DND-41 (cell line): ENCODE measurements around the gene TMEM242.

ENCODE experiments used
- ATAC-seq: fragments of 200-7000 bp; cut with Tn5 transposase; 3 replicates; pipeline ENCODE4 v1.9.1; 2021; ENCODE audit warnings: low read depth; ENCODE audit not compliant: insufficient read depth
- DNase-seq: peaks from one replicate; pipeline ENCODE4 v3.0.0-alpha.2; 2020
- H2AFZ ChIP-seq: 2 replicates; pipeline ENCODE4 v1.6.0; 2012; ENCODE audit warnings: low read depth, low read length
- H3K27ac ChIP-seq: 2 replicates; pipeline ENCODE4 v1.5.1; 2012; ENCODE audit warnings: low read length, inconsistent platforms
- H3K27me3 ChIP-seq: fragments of 200-600 bp; sonication (generic); 2 replicates; pipeline ENCODE4 v1.6.0; 2012; ENCODE audit warnings: low read length, mild to moderate bottlenecking, inconsistent platforms; ENCODE audit not compliant: insufficient read depth, poor library complexity
- H3K36me3 ChIP-seq: 2 replicates; pipeline ENCODE4 v1.5.1; 2012; ENCODE audit warnings: low read length, inconsistent platforms; ENCODE audit not compliant: insufficient read depth
- H3K4me1 ChIP-seq: 2 replicates; pipeline ENCODE4 v1.5.1; 2012; ENCODE audit warnings: mild to moderate bottlenecking, low read length; ENCODE audit not compliant: insufficient read depth
- H3K4me2 ChIP-seq: 2 replicates; pipeline ENCODE4 v1.6.0; 2012; ENCODE audit warnings: mild to moderate bottlenecking, moderate library complexity, low read length, inconsistent platforms; ENCODE audit not compliant: insufficient read depth
- H3K4me3 ChIP-seq, 2 experiments: fragments of 200-600 bp in 1 of 2; shearing (Covaris generic) in 1 of 2; 2 replicates each; pipeline ENCODE4 v1.5.1; 2012 to 2016; ENCODE audit warnings: inconsistent platforms in 2 of 2, low read length in 2 of 2, mild to moderate bottlenecking in 2 of 2, low read depth in 1 of 2, moderate library complexity in 1 of 2
- H3K79me2 ChIP-seq: 2 replicates; pipeline ENCODE4 v1.6.0; 2012; ENCODE audit warnings: low read length, inconsistent platforms; ENCODE audit not compliant: insufficient read depth
- H3K9ac ChIP-seq: 2 replicates; pipeline ENCODE4 v1.6.0; 2012; ENCODE audit warnings: low read depth, mild to moderate bottlenecking, inconsistent platforms, low read length, moderate library complexity
- H3K9me3 ChIP-seq: 2 replicates; pipeline ENCODE4 v1.5.1; 2012; ENCODE audit warnings: low read length, moderate library complexity, mild to moderate bottlenecking, inconsistent platforms; ENCODE audit not compliant: insufficient read depth, severe bottlenecking
- H4K20me1 ChIP-seq: 2 replicates; pipeline ENCODE4 v1.6.0; 2012; ENCODE audit warnings: low read length; ENCODE audit not compliant: insufficient read depth
- CTCF ChIP-seq: IDR thresholded peaks from 2 replicates; pipeline ENCODE4 v1.5.1; 2012; ENCODE audit warnings: borderline replicate concordance, low read length, moderate library complexity, mild to moderate bottlenecking; ENCODE audit not compliant: poor library complexity, severe bottlenecking; ENCODE audit errors: extremely low read depth
- EZH2 ChIP-seq: IDR thresholded peaks from 3 replicates; pipeline ENCODE4 v1.6.1; 2012; ENCODE audit warnings: borderline replicate concordance, low read depth, mild to moderate bottlenecking, moderate library complexity, low read length, inconsistent platforms; ENCODE audit not compliant: severe bottlenecking

TMEM242 gene

GRCh38 chr6:157323255-157323965, at the start of gene TMEM242:
TMEM242 (minus strand) TSS chr6:157323519; CDS start chr6:157323499, 20 bp downstream.
- Histone ChIP-seq H3K27ac (peak within 1 kb of the TSS; percentile 89), H4K20me1 (no peaks in the 10 kb centered on the region), H3K4me2 (peak within 1 kb of the TSS; percentile 91), H3K79me2 (peaks cover 20% of the 10 kb centered on the region), H3K4me1 (peaks cover 28% of the 10 kb centered on the region), H3K9me3 (no peaks in the 10 kb centered on the region), H3K4me3 (peak within 1 kb of the TSS; percentile 98 to 100), H2AFZ (peak within 1 kb of the TSS; percentile 100), H3K36me3 (peaks cover 15% of the 10 kb centered on the region), H3K9ac (peak within 1 kb of the TSS; percentile 91), H3K27me3 (no peaks in the 10 kb centered on the region)
- ATAC-seq (peak; percentile 95), DNase-seq (peak; percentile 91)
- TF ChIP-seq CTCF (peak; percentile 37), EZH2 (peak; percentile 59)

- H2AFZ ChIP-seq: no peak overlapping the region
- no peak for ATAC-seq
- DNase-seq: no peak
- no peak overlapping the region for H3K4me3 ChIP-seq
- peaks cover 11% of the 10 kb centered on the region for H3K27me3 ChIP-seq
- no peak for TF ChIP-seq EZH2
- no peak for TF ChIP-seq CTCF
- H3K79me2 ChIP-seq: no peaks in the 10 kb centered on the region
- H3K9ac ChIP-seq: no peak overlapping the region
- no peaks in the 10 kb centered on the region for H3K9me3 ChIP-seq
- no peak overlapping the region for H3K4me2 ChIP-seq
- H4K20me1 ChIP-seq: no peaks in the 10 kb centered on the region
- no peaks in the 10 kb centered on the region for H3K36me3 ChIP-seq
- H3K4me1 ChIP-seq: no peaks in the 10 kb centered on the region
- H3K27ac ChIP-seq: no peak overlapping the region
Measured at GRCh38 chr6:157372501-157373280, 49.4 kb upstream of the TMEM242 start.

GRCh38 chr6:157370755-157371154, 47.4 kb upstream of the TMEM242 start:
- no peak overlapping the region for H3K4me2 ChIP-seq
- ATAC-seq: no peak

More at GRCh38 chr6:157370755-157371154, 47.4 kb upstream of the TMEM242 start:
- DNase-seq: no peak
- Histone ChIP-seq H3K36me3 (no peaks in the 10 kb centered on the region), H3K9me3 (no peaks in the 10 kb centered on the region), H3K4me1 (no peaks in the 10 kb centered on the region), H3K4me3 (no peak overlapping the region), H3K79me2 (no peaks in the 10 kb centered on the region), H4K20me1 (no peaks in the 10 kb centered on the region), H3K9ac (no peak overlapping the region), H2AFZ (no peak overlapping the region), H3K27me3 (peaks cover 14% of the 10 kb centered on the region), H3K27ac (no peak overlapping the region)
- TF ChIP-seq EZH2 (no peak), CTCF (no peak)
